Endothelial cell of umbilical vein (primary cell): ENCODE measurements around the gene KLB. TPM values are rescaled to one million over a fixed set of nuclear protein-coding genes. Genes with fewer than 3 reads are reported as not detected.

Source experiments
- BruUV-seq: library from RNA; stranded (reverse); fragments of 400-500 nt; replicated peaks from 2 replicates; lab custom pipeline; 2021; lab: Mats Ljungman, UMichigan
- CTCF ChIA-PET: fragments of 300-600, 350-600 bp; sonication (Branson Sonifier 250); formaldehyde crosslinking; loops from one replicate; lab custom pipeline; 2021; ENCODE audit warnings: antibody characterized with exemption, inconsistent platforms; lab: Charles Lee
- POLR2A ChIA-PET: fragments of 300-600, 350-600 bp; sonication (Branson Sonifier 250); formaldehyde crosslinking; loops from one replicate; lab custom pipeline; 2021; ENCODE audit warnings: antibody characterized with exemption, inconsistent platforms; lab: Charles Lee
- DNase-seq: peaks from one replicate; pipeline ENCODE4 v3.0.0-alpha.2; 2011; ENCODE audit warnings: low read depth, low spot score
- FAIRE-seq: peaks from 2 replicates; lab custom pipeline; 2011; peaks lifted over from hg19 to GRCh38; lab: Jason Lieb, UNC
- H2AFZ ChIP-seq: 2 replicates; pipeline ENCODE4 v1.6.0; 2012; ENCODE audit warnings: low read depth, low read length, control low read depth, inconsistent platforms
- H3K27ac ChIP-seq: 2 replicates; pipeline ENCODE4 v1.5.1; 2011; ENCODE audit warnings: low read depth, mild to moderate bottlenecking, control low read depth, low read length, moderate library complexity; ENCODE audit not compliant: insufficient read depth
- H3K27me3 ChIP-seq, 2 experiments: 2 replicates each; pipeline versions ENCODE4 v1.6.0 to v1.6.1; 2011; ENCODE audit warnings: low read length in 2 of 2, mixed read lengths in 1 of 2; ENCODE audit not compliant: control insufficient read depth in 2 of 2, insufficient read depth in 2 of 2
- H3K36me3 ChIP-seq, 2 experiments: 2 replicates in 1 of 2; 3 replicates in 1 of 2; pipeline ENCODE4 v1.5.1; 2011; ENCODE audit warnings: low read length in 2 of 2, mild to moderate bottlenecking in 1 of 2, moderate library complexity in 1 of 2; ENCODE audit not compliant: control insufficient read depth in 2 of 2, insufficient read depth in 2 of 2; ENCODE audit errors: extremely low read depth in 1 of 2
- H3K4me1 ChIP-seq: 3 replicates; pipeline ENCODE4 v1.5.1; 2011; ENCODE audit warnings: mild to moderate bottlenecking, low read length; ENCODE audit not compliant: control insufficient read depth, insufficient read depth; ENCODE audit errors: extremely low read depth
- H3K4me2 ChIP-seq: 2 replicates; pipeline ENCODE4 v1.6.1; 2011; ENCODE audit warnings: low read length, control low read depth, mixed read lengths; ENCODE audit not compliant: insufficient read depth
- H3K4me3 ChIP-seq, 3 experiments: fragments of 200-600 bp in 1 of 3; sonication (generic), shearing (Covaris generic) in 1 of 3; replicated peaks in 1 of 3; 2 replicates each; pipeline ENCODE4 v1.5.1; 2011 to 2016; ENCODE audit warnings: control low read depth in 3 of 3, low read length in 3 of 3, mild to moderate bottlenecking in 2 of 3, inconsistent platforms in 1 of 3, low read depth in 1 of 3, moderate library complexity in 1 of 3; ENCODE audit not compliant: insufficient read depth in 1 of 3
- H3K79me2 ChIP-seq: 2 replicates; pipeline ENCODE4 v1.6.0; 2012; ENCODE audit warnings: low read length, inconsistent platforms; ENCODE audit not compliant: control insufficient read depth, insufficient read depth
- H3K9ac ChIP-seq: replicated peaks from 2 replicates; pipeline ENCODE3; 2011; ENCODE audit warnings: low read length, control low read depth; ENCODE audit not compliant: insufficient read depth; ENCODE audit errors: extremely low read depth
- H3K9me1 ChIP-seq: replicated peaks from 3 replicates; pipeline ENCODE4 v1.6.0; 2011; ENCODE audit warnings: mild to moderate bottlenecking, low read length; ENCODE audit not compliant: control insufficient read depth, insufficient read depth; ENCODE audit errors: extremely low read depth
- H3K9me3 ChIP-seq: replicated peaks from 2 replicates; pipeline ENCODE4 v1.5.1; 2012; ENCODE audit warnings: low read length, inconsistent platforms; ENCODE audit not compliant: control insufficient read depth, insufficient read depth
- H4K20me1 ChIP-seq: replicated peaks from 2 replicates; pipeline ENCODE3; 2011; ENCODE audit warnings: mild to moderate bottlenecking, low read length; ENCODE audit not compliant: control insufficient read depth, insufficient read depth; ENCODE audit errors: extremely low read depth
- CTCF ChIP-seq, 2 donors: IDR thresholded peaks; 1 replicate in 1 of 2; 2 replicates in 1 of 2; pipeline ENCODE4 v1.5.1; 2011; ENCODE audit warnings: low read length in 2 of 2, mild to moderate bottlenecking in 2 of 2, moderate library complexity in 2 of 2, control low read depth in 1 of 2, inconsistent platforms in 1 of 2, low read depth in 1 of 2; ENCODE audit not compliant: insufficient read depth in 1 of 2; ENCODE audit errors: extremely low read depth in 1 of 2
- EZH2 ChIP-seq: IDR thresholded peaks from 2 replicates; pipeline ENCODE4 v1.6.1; 2012; ENCODE audit warnings: borderline replicate concordance, low read depth, mild to moderate bottlenecking, moderate library complexity, low read length, inconsistent platforms; ENCODE audit not compliant: severe bottlenecking
- FOS ChIP-seq: IDR thresholded peaks from 2 replicates; pipeline ENCODE4 v1.6.1; 2011; ENCODE audit warnings: mild to moderate bottlenecking, low read length, moderate library complexity, borderline replicate concordance; ENCODE audit not compliant: insufficient read depth
- GATA2 ChIP-seq: IDR thresholded peaks from 2 replicates; pipeline ENCODE4 v1.7.0; 2011; ENCODE audit warnings: low read depth, mild to moderate bottlenecking, moderate library complexity, mixed read lengths, low read length; ENCODE audit not compliant: insufficient read length, insufficient read depth
- JUN ChIP-seq: IDR thresholded peaks from 2 replicates; pipeline ENCODE4 v1.6.1; 2011; ENCODE audit warnings: borderline replicate concordance, low read depth; ENCODE audit not compliant: insufficient read length, insufficient read depth
- MAX ChIP-seq: IDR thresholded peaks from 2 replicates; pipeline ENCODE4 v1.6.1; 2011; ENCODE audit not compliant: insufficient read depth, insufficient read length
- MYC ChIP-seq: IDR thresholded peaks from one replicate; pipeline ENCODE4 v1.6.1; 2011; ENCODE audit warnings: mild to moderate bottlenecking, low read depth, low read length
- POLR2A ChIP-seq: IDR thresholded peaks from 2 replicates; pipeline ENCODE4 v1.6.1; 2012; ENCODE audit warnings: low read depth, mild to moderate bottlenecking, control low read depth, low read length
- POLR2AphosphoS5 ChIP-seq: IDR thresholded peaks from 2 replicates; pipeline ENCODE4 v1.6.1; 2012; ENCODE audit warnings: low read depth, mild to moderate bottlenecking, control low read depth, low read length, moderate library complexity; ENCODE audit not compliant: insufficient read depth
- dilution Hi-C: fragments of 300-500 bp; cut with MboI; formaldehyde crosslinking; loops from one replicate; pipeline ENCODE4 v1.15.0; 2019; ENCODE audit warnings: low sequenced_read_pairs; ENCODE audit not compliant: extremely low pct_ligation_motif_present
- intact Hi-C: fragments of 100-400 bp; cut with micrococcal nuclease; formaldehyde crosslinking; loops from one replicate; pipeline ENCODE4 v1.10.0; 2022
- polyA plus RNA-seq, 4 experiments: library from polyadenylated mRNA; depleted of rRNA in 3 of 4; stranded (reverse) in 3 of 4; unstranded in 1 of 4; fragments of >200 nt; gene quantifications; 2 replicates each; pipeline versions ENCODE4 v1.2.1 to v1.2.3, GENCODE V29; 2011 to 2012; ENCODE audit warnings: missing spikeins in 1 of 4
- total RNA-seq: library from RNA; stranded (reverse); gene quantifications from 2 replicates; pipeline ENCODE4 v1.2.3, GENCODE V29; 2021

The KLB gene
- total and polyA plus RNA-seq, 2 donors (not counting 3 experiments of a cell fraction or from before 2014, with no cell fraction given): 0.01 TPM; not detected in 1

GRCh38 chr4:39407584-39407885 lies 805 bp downstream of the KLB start:
- CTCF ChIA-PET: interaction anchor here (1.0 to 1.6 kb wide), 4 partner anchors 8 to 85 kb away, joined by 3 to 4 read pairs (median 4); no protein-coding TSS in a partner anchor
- no peaks in the 10 kb centered on the region for H3K79me2 ChIP-seq
- FAIRE-seq: peak; percentile 38

More at GRCh38 chr4:39407584-39407885, 805 bp downstream of the KLB start:
- Histone ChIP-seq H3K9me1 (no peaks in the 10 kb centered on the region), H3K4me3 (no peak overlapping the region), H3K27ac (no peak overlapping the region), H3K9me3 (no peaks in the 10 kb centered on the region), H3K36me3 (no peaks in the 10 kb centered on the region), H3K4me1 (no peaks in the 10 kb centered on the region), H3K27me3 (no peaks in the 10 kb centered on the region), H4K20me1 (no peaks in the 10 kb centered on the region), H2AFZ (no peak overlapping the region), H3K4me2 (no peak overlapping the region), H3K9ac (no peak overlapping the region)
- DNase-seq: no peak
- intact Hi-C loops: no loop called here
- dilution Hi-C loops: no loop called here
- no TSS peak for BruUV-seq
- POLR2A ChIA-PET: no interaction called here
- no peak for TF ChIP-seq MYC
- TF ChIP-seq POLR2AphosphoS5: no peak
- TF ChIP-seq POLR2A: no peak
- no peak for TF ChIP-seq EZH2
- TF ChIP-seq FOS: no peak
- no peak for TF ChIP-seq GATA2
- TF ChIP-seq CTCF (IDR thresholded peaks at IDR 0.05; ENCODE audit: extremely low read depth in 1 of 2, insufficient read depth in 1 of 2, low read depth in 1 of 2, low read length in 2 of 2): no peak
- no peak for TF ChIP-seq JUN
- no peak for TF ChIP-seq MAX
